Stomach (tissue), 4 donors: ENCODE data around the gene ACSF3.
"Not testable (repeated sequence)": the region's sequence is repeated elsewhere in the genome, so short reads cannot be mapped to it uniquely, and the experiment has no call there.

Experiments
- EP300 ChIP-seq: sonication (generic); formaldehyde crosslinking; IDR thresholded peaks from one replicate; pipeline ENCODE4 v1.6.1; 2017; ENCODE audit warnings: antibody characterized with exemption
- POLR2AphosphoS5 ChIP-seq, 3 donors: sonication (generic); formaldehyde crosslinking; IDR thresholded peaks; one replicate each; pipeline ENCODE4 v1.6.1; 2016; ENCODE audit warnings: antibody characterized with exemption in 3 of 3
- TF ChIP-seq, protein P1 (sequence below), 7 experiments: fragments of 450-650 bp in 4 of 7; fragments of 200-600 bp in 3 of 7; sonication (generic) in 3 of 7; IDR thresholded peaks; one replicate each; pipeline ENCODE4 v1.5.1; 2016 to 2019; ENCODE audit warnings: antibody characterized with exemption in 7 of 7, control low read depth in 2 of 7, mild to moderate bottlenecking in 1 of 7

DNA sequence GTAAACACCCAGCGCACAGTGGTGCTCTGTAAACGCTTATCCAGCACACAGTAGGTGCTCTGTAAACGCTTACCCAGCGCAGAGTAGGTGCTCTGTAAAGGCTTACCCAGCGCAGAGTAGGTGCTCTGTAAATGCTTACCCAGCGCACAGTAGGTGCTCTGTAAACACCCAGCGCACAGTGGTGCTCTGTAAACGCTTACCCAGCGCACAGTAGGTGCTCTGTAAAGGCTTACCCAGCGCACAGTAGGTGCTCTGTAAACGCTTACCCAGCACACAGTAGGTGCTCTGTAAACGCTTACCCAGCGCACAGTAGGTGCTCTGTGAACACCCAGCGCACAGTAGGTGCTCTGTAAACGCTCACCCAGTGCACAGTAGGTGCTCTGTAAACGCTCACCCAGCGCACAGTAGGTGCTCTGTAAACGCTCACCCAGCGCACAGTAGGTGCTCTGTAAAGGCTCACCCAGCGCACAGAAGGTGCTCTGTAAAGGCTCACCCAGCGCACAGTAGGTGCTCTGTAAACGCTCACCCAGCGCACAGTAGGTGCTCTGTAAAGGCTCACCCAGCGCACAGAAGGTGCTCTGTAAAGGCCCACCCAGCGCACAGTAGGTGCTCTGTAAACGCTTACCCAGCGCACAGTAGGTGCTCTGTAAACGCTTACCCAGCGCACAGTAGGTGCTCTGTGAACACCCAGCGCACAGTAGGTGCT is 92.4 kb downstream of the ACSF3 start:
- TF ChIP-seq POLR2AphosphoS5 (IDR thresholded peaks at IDR 0.05); EP300: not testable (repeated sequence)
- TF ChIP-seq, protein P1, sequence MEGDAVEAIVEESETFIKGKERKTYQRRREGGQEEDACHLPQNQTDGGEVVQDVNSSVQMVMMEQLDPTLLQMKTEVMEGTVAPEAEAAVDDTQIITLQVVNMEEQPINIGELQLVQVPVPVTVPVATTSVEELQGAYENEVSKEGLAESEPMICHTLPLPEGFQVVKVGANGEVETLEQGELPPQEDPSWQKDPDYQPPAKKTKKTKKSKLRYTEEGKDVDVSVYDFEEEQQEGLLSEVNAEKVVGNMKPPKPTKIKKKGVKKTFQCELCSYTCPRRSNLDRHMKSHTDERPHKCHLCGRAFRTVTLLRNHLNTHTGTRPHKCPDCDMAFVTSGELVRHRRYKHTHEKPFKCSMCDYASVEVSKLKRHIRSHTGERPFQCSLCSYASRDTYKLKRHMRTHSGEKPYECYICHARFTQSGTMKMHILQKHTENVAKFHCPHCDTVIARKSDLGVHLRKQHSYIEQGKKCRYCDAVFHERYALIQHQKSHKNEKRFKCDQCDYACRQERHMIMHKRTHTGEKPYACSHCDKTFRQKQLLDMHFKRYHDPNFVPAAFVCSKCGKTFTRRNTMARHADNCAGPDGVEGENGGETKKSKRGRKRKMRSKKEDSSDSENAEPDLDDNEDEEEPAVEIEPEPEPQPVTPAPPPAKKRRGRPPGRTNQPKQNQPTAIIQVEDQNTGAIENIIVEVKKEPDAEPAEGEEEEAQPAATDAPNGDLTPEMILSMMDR (IDR thresholded peaks at IDR 0.05) = not testable (repeated sequence)
